K562 (cell line): ENCODE data around the gene WNT6. TPM values are rescaled to one million over a fixed set of nuclear protein-coding genes. Genes with fewer than 3 reads are reported as not detected.

ENCODE experiments used
- ATAC-seq: fragments of 200-7000 bp; cut with Tn5 transposase; 3 replicates; pipeline ENCODE4 v1.9.1; 2020; ENCODE audit warnings: moderate library complexity
- BruUV-seq: library from RNA; stranded (reverse); fragments of 400-500 nt; replicated peaks from 2 replicates; lab custom pipeline; 2021; lab: Mats Ljungman, UMichigan
- CTCF ChIA-PET: fragments of 300-600 bp; formaldehyde crosslinking; extraction: SDS; loops from one replicate; lab custom pipeline; 2021; ENCODE audit warnings: low intra/inter-chr PET ratio; lab: Yijun Ruan, JAX
- POLR2A ChIA-PET: fragments of 300-600, 350-650 bp; sonication (Branson Sonifier 250); formaldehyde crosslinking; extraction: SDS; loops from one replicate; lab custom pipeline; 2021; ENCODE audit warnings: antibody characterized with exemption, inconsistent platforms; lab: Yijun Ruan, JAX
- DNase-seq, 4 experiments: peaks; one replicate each; pipeline versions ENCODE4 v3.0.0 to v3.0.0-alpha.2; 2011 to 2018; ENCODE audit warnings: low spot score in 3 of 4, mixed read lengths in 3 of 4; ENCODE audit errors: extremely low read depth in 1 of 4
- FAIRE-seq: peaks from 2 replicates; lab custom pipeline; 2011; peaks lifted over from hg19 to GRCh38; lab: Jason Lieb, UNC
- H2AFZ ChIP-seq: 2 replicates; pipeline ENCODE4 v1.6.0; 2011; ENCODE audit warnings: low read depth, low read length, control low read depth, inconsistent platforms
- H3K27ac ChIP-seq: fragments of 200-600 bp; 3 replicates; pipeline ENCODE4 v1.8.0; 2011; ENCODE audit warnings: low read depth, mild to moderate bottlenecking, control low read depth, inconsistent platforms, low read length, moderate library complexity, mixed read lengths; ENCODE audit errors: extremely low read depth
- H3K27me3 ChIP-seq, 2 experiments: fragments of 300-600 bp in 1 of 2; 2 replicates in 1 of 2; 3 replicates in 1 of 2; pipeline versions ENCODE4 v1.6.0 to v1.8.0; 2011; ENCODE audit warnings: inconsistent platforms in 2 of 2, low read length in 2 of 2, mild to moderate bottlenecking in 1 of 2, mixed read lengths in 1 of 2, moderate library complexity in 1 of 2; ENCODE audit not compliant: control insufficient read depth in 2 of 2, insufficient read depth in 2 of 2
- H3K36me3 ChIP-seq: fragments of 300-600 bp; 3 replicates; pipeline ENCODE4 v1.8.0; 2011; ENCODE audit warnings: mild to moderate bottlenecking, low read length, inconsistent platforms; ENCODE audit not compliant: control insufficient read depth, insufficient read depth
- H3K4me1 ChIP-seq, 2 experiments: fragments of 200-600 bp in 1 of 2; replicated peaks in 1 of 2; 2 replicates in 1 of 2; 3 replicates in 1 of 2; pipeline versions ENCODE4 v1.5.1 to v1.8.0; 2011; ENCODE audit warnings: inconsistent platforms in 2 of 2, low read length in 2 of 2, mild to moderate bottlenecking in 1 of 2, mixed read lengths in 1 of 2, moderate library complexity in 1 of 2; ENCODE audit not compliant: control insufficient read depth in 2 of 2, insufficient read depth in 2 of 2
- H3K4me2 ChIP-seq: 2 replicates; pipeline ENCODE4 v1.6.1; 2011; ENCODE audit warnings: low read length, control low read depth, inconsistent platforms, mixed read lengths; ENCODE audit not compliant: insufficient read depth
- H3K4me3 ChIP-seq: fragments of 200-600 bp; sonication (generic), shearing (Covaris generic); 2 replicates; pipeline ENCODE4 v1.5.1; 2016; ENCODE audit warnings: control low read depth, inconsistent platforms
- H3K79me2 ChIP-seq: fragments of 200-600 bp; 3 replicates; pipeline ENCODE4 v1.8.0; 2011; ENCODE audit warnings: low read length, inconsistent platforms; ENCODE audit not compliant: control insufficient read depth, insufficient read depth
- H3K9ac ChIP-seq, 2 experiments: 2 replicates each; pipeline versions ENCODE4 v1.6.0 to v1.6.1; 2011; ENCODE audit warnings: low read depth in 2 of 2, low read length in 2 of 2, control low read depth in 1 of 2, inconsistent platforms in 1 of 2, mild to moderate bottlenecking in 1 of 2, mixed read lengths in 1 of 2; ENCODE audit not compliant: insufficient read depth in 1 of 2
- H3K9me1 ChIP-seq: one replicate; pipeline ENCODE4 v1.6.0; 2011; ENCODE audit warnings: inconsistent platforms, mild to moderate bottlenecking, low read length, moderate library complexity; ENCODE audit not compliant: control insufficient read depth, insufficient read depth
- H3K9me3 ChIP-seq: replicated peaks from 2 replicates; pipeline ENCODE4 v1.5.1; 2011; ENCODE audit warnings: low read depth, low read length, inconsistent platforms; ENCODE audit not compliant: control insufficient read depth, insufficient read depth
- H4K20me1 ChIP-seq: replicated peaks from 2 replicates; pipeline ENCODE4 v1.6.1; 2011; ENCODE audit warnings: low read length, inconsistent platforms, mixed read lengths; ENCODE audit not compliant: control insufficient read depth, insufficient read depth
- CHD1 ChIP-seq: fragments of 200-600 bp; sonication (generic); IDR thresholded peaks from one replicate; pipeline ENCODE4 v1.6.1; 2012; ENCODE audit warnings: mild to moderate bottlenecking, moderate library complexity, low read length, inconsistent platforms
- CREB3L1 ChIP-seq: fragments of 450-650 bp; IDR thresholded peaks from 2 replicates; pipeline ENCODE4 v1.6.1; 2014; ENCODE audit warnings: low read depth, mild to moderate bottlenecking, moderate library complexity, borderline replicate concordance
- NFE2 ChIP-seq: IDR thresholded peaks from 2 replicates; pipeline ENCODE4 v1.6.1; 2014; ENCODE audit warnings: antibody characterized with exemption, low read depth
- POLR3A ChIP-seq: IDR thresholded peaks from 2 replicates; pipeline ENCODE4 v1.6.1; 2011; ENCODE audit warnings: borderline replicate concordance, mild to moderate bottlenecking, moderate library complexity; ENCODE audit not compliant: insufficient read length, insufficient read depth; ENCODE audit errors: extremely low read depth
- RBFOX2 ChIP-seq: fragments of 200-400 bp; formaldehyde crosslinking; IDR thresholded peaks from 2 replicates; pipeline ENCODE4 v1.6.1; 2017; ENCODE audit warnings: low read depth, mild to moderate bottlenecking, low read length, moderate library complexity
- SMARCE1 ChIP-seq: fragments of 450-650 bp; IDR thresholded peaks from 2 replicates; pipeline ENCODE4 v1.7.1; 2016; ENCODE audit warnings: mild to moderate bottlenecking
- STAT6 ChIP-seq: sonication (generic); formaldehyde crosslinking; IDR thresholded peaks from 2 replicates; pipeline ENCODE4 v1.8.1; 2023; ENCODE audit warnings: mild to moderate bottlenecking, missing genetic modification reagents
- ZBTB7A ChIP-seq: IDR thresholded peaks from 2 replicates; pipeline ENCODE4 v1.6.1; 2011; ENCODE audit warnings: low read depth, mild to moderate bottlenecking, low read length, moderate library complexity, borderline replicate concordance; ENCODE audit not compliant: control insufficient read depth
- ZKSCAN3 ChIP-seq: fragments of 250-450 bp; sonication (Bioruptor Pico); IDR thresholded peaks from 2 replicates; pipeline ENCODE4 v1.4.0; 2020
- ZNF592 ChIP-seq: fragments of 450-650 bp; IDR thresholded peaks from 2 replicates; pipeline ENCODE4 v1.6.1; 2017; ENCODE audit warnings: antibody characterized with exemption, mild to moderate bottlenecking
- WGBS: fragments of 100-300 bp; shearing (Covaris generic); methylation state at CpG from one replicate; pipeline ENCODE4 v1.1.6; 2016; ENCODE audit warnings: low coverage, mixed read lengths; ENCODE audit not compliant: insufficient coverage; ENCODE audit errors: missing lambda C conversion rate; 5-methylcytosine and 5-hydroxymethylcytosine counted together
- in situ Hi-C: fragments of 300-500 bp; cut with MboI; formaldehyde crosslinking; loops from 4 replicates; pipeline ENCODE4 v1.15.0; 2018; ENCODE audit warnings: inconsistent platforms, mixed read lengths
- intact Hi-C: fragments of 100-400 bp; cut with micrococcal nuclease; formaldehyde crosslinking; loops from 2 replicates; pipeline ENCODE4 v1.14.2; 2022
- polyA plus RNA-seq, 8 experiments: library from polyadenylated mRNA; depleted of rRNA in 4 of 8; stranded (reverse) in 5 of 8; unstranded in 3 of 8; fragments of >200 nt; fragmentation: Nextera tagmentation in 2 of 8; fragmentation: Illumina TruSeq in 1 of 8; extraction: Ambion mirVana in 2 of 8; extraction: Trizol in 1 of 8; gene quantifications; 2 replicates each; pipeline versions ENCODE4 v1.2.1 to v1.2.3, GENCODE V29; 2011 to 2014; ENCODE audit warnings: inconsistent platforms in 1 of 8, missing spikeins in 1 of 8
- total RNA-seq, 7 experiments: library from RNA; depleted of rRNA in 6 of 7; stranded (reverse); fragments of >200 nt in 6 of 7; fragmentation: Illumina TruSeq in 2 of 7; extraction: Trizol in 2 of 7; gene quantifications; 2 replicates each; pipeline versions ENCODE4 v1.2.1 to v1.2.3, GENCODE V29; 2011 to 2021; ENCODE audit warnings: low replicate concordance in 1 of 7

WNT6 gene
- total and polyA plus RNA-seq, 9 of the 15 experiments (the other 6 are each of a cell fraction or from before 2014, with no cell fraction given) = not detected

GRCh38 chr2:218908721-218909619 is 49.4 kb downstream of the WNT6 start:
- H3K9ac ChIP-seq = peak overlapping the region; percentile 77 to 92
- peak overlapping the region; percentile 100 for H2AFZ ChIP-seq
- ATAC-seq = peak; percentile 96
- H3K36me3 ChIP-seq = no peaks in the 10 kb centered on the region
- TSS peak; percentile 93 for BruUV-seq
- in situ Hi-C loops (no loop called here), intact Hi-C loops (loop anchor here (5.0 kb wide), 1 partner anchor 53 kb away; no protein-coding TSS in a partner anchor)
- H3K79me2 ChIP-seq = peaks cover 14% of the 10 kb centered on the region; the same call in 2 of the 3 replicates
- peak overlapping the region; percentile 76 for H3K4me2 ChIP-seq
- peaks cover 10 to 11% of the 10 kb centered on the region in 2 experiments; a peak in 3 of 5 replicates for H3K4me1 ChIP-seq
- no peaks in the 10 kb centered on the region for H3K9me1 ChIP-seq
- H3K9me3 ChIP-seq = no peaks in the 10 kb centered on the region
- H4K20me1 ChIP-seq = no peaks in the 10 kb centered on the region
- peaks cover 7 to 13% of the 10 kb centered on the region in 2 experiments; a peak in 4 of 5 replicates for H3K27me3 ChIP-seq
- peak; percentile 85 for FAIRE-seq
- WGBS = under 1% methylated on average over 43 of the region's 58 CpGs
- H3K4me3 ChIP-seq = peak overlapping the region; percentile 65
- H3K27ac ChIP-seq = peak overlapping the region; percentile 89
- POLR2A ChIA-PET = interaction anchor here (0.5 to 1.5 kb wide), 4 partner anchors 9 to 687 kb away, joined by 3 to 5 read pairs (median 4); no protein-coding TSS in a partner anchor
- DNase-seq = peak; percentile 86 to 94 (median 87)
- CTCF ChIA-PET = interaction anchor here (0.7 to 0.8 kb wide), 2 partner anchors 30 to 385 kb away, joined by 3 read pairs; no protein-coding TSS in a partner anchor
- no peak for TF ChIP-seq POLR3A
- no peak for TF ChIP-seq NFE2
- TF ChIP-seq CREB3L1 = peak; percentile 88
- no peak for TF ChIP-seq ZKSCAN3 (CRISPR knock-in tag)
- TF ChIP-seq CHD1 = no peak
- TF ChIP-seq ZBTB7A = peak; percentile 82; the same call in 1 of the 2 replicates
- TF ChIP-seq RBFOX2 = peak; percentile 95
- peak; percentile 42; the same call in 1 of the 2 replicates for TF ChIP-seq ZNF592
- TF ChIP-seq STAT6 (CRISPR knock-in tag) = 0 out of 2 replicates have a peak, but pooled peaks have one; percentile 45
- no peak for TF ChIP-seq SMARCE1
